LHCN-M2 (cell line): ENCODE measurements around the gene KCNT2. TPM values are rescaled to one million over a fixed set of nuclear protein-coding genes. Genes with fewer than 3 reads are reported as not detected.

ENCODE experiments used
- DNase-seq: peaks from one replicate; pipeline ENCODE4 v3.0.0-alpha.2; 2012; ENCODE audit warnings: low read depth
- total RNA-seq: library from RNA; depleted of rRNA; stranded (reverse); fragments of >200 nt; gene quantifications from 2 replicates; pipeline ENCODE4 v1.2.3, GENCODE V29; 2014

Gene KCNT2
- total RNA-seq, 1 experiment from 2014 or later, result 0.92 TPM

DNA sequence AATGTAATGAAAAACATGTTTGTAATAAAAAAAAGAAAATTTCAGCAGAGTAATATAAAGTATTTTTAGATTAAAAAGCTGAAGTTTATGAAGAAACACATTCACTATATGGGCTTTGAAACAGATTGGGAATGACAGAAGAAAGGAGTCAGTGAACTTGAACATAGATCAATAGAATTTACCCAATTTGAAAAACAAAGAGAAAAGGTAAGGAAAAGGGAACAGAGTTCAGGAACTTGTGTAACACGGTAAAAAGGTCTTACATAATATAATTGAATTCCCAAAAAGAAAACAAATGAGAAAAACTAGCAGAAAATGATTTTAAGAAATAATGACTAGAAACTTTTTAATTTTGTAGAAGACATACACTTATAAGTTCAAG lies 206.8 kb downstream of the KCNT2 start:
- DNase-seq, result no peak

DNA sequence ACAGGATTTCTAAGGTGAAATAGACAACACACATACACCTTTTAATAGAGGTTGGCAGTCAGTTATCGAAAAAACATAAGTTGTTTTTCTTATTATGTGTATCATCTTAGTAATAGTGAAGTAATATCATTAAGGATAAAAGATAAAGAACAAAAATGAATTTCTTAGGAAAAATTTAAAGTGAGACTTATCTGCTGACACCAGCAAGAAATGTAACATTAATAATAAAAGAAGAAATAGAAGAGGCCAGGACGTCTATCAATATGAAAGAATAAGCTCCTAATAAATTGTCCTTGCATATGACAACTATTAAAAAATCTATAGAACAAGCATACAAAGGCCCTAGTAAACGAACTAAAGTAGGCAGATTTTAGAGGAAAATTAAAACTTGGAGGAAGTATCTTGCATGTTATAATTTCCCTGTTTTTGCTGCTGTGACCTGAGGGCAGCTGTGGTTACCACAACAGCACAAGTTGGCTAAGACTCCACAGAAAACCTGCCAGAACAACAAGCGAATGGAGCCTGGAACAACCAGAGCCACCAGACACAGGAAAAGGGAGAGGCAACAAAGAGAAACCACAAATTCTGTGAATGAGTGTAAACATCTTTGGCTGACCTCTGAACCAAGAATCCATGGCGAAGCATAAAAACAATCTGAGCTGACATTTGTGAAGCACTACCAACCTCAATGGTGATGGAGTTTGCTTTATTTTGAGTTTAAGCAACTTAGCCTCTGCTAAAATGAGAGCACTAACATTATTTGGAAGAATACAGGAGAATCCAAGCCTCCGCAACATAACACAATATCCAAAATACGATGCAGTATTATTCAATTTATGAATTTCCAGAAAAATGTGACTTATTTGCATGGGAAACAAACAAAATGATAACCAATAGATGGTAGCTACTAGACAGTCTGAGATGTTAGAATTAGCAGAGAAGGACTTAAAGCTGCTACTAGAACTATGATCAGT lies 207.5 kb downstream of the KCNT2 start:
- DNase-seq, result peak; percentile 95

DNA sequence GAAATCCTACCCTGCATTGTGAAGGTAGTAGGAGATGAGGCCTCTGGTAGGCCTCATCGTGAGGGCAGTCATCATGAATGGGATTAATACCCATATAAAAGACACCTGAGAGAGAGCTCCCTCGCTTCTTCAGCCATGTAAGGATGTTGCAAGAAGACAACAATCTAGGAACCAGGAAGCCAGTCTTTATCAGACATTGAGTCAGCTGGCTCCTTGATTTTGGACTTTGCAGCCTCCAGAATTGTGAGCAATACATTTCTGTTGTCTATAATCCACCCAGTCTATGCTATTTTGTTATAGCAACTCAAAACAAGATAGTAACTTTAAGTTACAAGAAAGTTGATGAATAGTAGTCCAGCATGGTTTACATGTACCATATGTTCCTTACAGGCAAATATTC lies 208.5 kb downstream of the KCNT2 start:
- DNase-seq, result no peak

DNA sequence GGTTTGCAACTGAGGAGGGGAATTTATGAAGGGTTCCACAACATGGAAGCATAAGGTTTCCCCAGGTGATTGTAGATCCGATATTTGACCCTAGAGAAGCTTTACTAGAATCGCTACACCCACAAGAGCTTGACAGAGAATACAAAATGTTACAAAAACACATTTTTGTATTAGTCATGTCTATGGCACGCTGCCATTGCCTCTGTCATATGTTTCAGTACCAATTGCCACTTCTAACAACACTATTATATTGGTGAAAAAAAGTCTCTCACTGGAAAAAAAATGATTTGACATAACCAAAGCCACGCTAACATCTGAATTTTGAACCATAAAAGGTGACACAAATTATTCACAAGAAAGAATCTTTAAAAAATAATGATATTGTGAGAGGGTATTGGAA lies 214.5 kb downstream of the KCNT2 start:
- peak; percentile 86 for DNase-seq

DNA sequence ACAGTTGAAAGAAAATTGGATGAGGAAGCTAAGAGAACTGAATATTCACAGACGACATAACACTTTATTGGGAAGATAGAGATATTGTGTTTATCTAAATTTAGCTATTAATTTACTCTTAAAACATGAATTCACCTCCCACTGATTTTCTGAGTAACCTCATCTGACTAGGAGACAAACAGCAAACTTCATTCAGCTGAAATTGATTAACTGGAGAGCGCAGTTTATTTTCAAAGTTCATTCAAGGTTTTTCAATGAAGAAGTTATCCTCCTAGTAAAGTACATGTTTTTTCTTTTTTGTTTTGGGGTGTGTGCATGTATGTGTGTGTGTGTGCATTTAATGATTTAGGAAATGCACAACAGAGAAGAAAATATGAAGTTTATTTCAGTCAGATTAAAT lies 215.0 kb downstream of the KCNT2 start:
- no peak for DNase-seq

- peak; percentile 64 for DNase-seq
Measured at GRCh38 chr1:196387766-196388165, 220.5 kb downstream of the KCNT2 start.

DNA sequence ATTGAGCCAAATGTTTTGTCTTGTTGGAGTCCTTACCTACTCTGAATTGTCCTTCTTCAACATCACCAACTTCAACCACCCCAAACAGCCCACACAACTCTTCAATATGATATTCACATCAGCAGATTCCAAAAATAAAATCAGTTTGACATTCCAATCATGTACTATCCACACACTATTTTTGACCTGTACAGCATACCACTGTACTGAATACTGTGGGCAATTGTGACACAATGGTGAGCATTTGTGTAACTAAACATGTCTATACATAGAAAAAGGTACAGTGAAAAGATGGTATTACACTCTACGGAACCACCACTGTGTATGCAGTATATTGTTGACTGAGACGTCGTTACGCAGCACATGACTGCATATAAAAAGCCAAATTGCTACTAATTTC lies 223.1 kb downstream of the KCNT2 start:
- no peak for DNase-seq

GRCh38 chr1:196382383-196382782 lies 225.9 kb downstream of the KCNT2 start:
- no peak for DNase-seq

DNA sequence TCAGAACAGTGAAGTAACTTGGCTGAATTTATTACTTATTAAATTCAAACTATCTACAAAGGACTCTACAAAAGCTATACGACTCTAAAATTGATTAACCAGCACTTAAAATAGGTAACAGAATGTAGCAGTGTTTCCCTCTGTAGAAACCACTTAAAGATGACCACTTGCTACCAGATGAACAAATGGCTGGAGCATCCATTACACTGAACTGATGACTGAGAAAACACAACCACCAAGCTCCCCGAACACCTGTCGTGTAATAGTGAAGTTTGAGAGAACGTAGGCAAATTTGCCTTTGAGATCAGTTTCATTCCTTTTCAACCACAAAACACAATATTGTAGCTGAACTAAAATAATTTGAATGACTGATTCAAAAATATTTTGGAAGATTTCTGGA lies 226.7 kb downstream of the KCNT2 start:
- peak; percentile 51 for DNase-seq

GRCh38 chr1:196380316-196380715 lies 227.9 kb downstream of the KCNT2 start:
- DNase-seq, result no peak

- no peak for DNase-seq
Measured at GRCh38 chr1:196377811-196378210, 230.4 kb downstream of the KCNT2 start.

DNA sequence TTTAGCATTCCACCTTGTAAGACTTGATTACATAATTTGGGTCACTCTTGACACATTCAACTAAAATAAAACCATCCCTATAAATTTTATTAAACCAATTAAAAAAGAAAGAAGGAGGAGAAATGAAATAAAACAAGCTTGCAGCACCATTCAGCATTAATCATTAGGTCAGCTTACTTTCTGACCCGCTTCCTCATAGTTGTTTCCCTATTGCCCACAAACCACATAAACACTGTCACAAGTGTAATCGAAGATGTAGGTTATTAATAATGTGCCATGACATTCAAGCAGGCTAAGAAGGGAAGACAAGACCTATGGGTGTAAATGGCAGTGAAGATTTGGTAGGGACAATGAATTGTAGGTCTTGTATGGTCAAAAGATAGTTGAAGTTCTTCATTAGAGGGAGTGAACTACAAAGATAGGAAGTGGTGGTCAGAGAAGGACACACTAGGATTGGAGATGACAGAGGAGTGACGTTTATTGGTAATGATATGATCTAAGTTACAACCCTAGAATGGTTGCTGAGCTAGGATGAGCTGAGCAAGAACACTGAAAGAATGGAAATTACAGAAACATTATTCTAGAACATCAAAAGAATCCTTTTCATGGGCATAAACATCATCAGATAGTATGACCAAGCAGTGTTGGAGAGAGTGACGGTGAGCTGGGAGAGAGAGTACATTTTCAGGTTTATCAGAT lies 231.5 kb downstream of the KCNT2 start:
- DNase-seq, result no peak

GRCh38 chr1:196373798-196374197 lies 234.4 kb downstream of the KCNT2 start:
- DNase-seq, result no peak

GRCh38 chr1:196372896-196373536 lies 235.2 kb downstream of the KCNT2 start:
- peak; percentile 32 for DNase-seq

GRCh38 chr1:196367838-196368237 lies 240.4 kb downstream of the KCNT2 start:
- no peak for DNase-seq

GRCh38 chr1:196366817-196367495 lies 241.3 kb downstream of the KCNT2 start:
- no peak for DNase-seq

- no peak for DNase-seq
Measured at GRCh38 chr1:196361112-196361714, 247.0 kb downstream of the KCNT2 start.

DNA sequence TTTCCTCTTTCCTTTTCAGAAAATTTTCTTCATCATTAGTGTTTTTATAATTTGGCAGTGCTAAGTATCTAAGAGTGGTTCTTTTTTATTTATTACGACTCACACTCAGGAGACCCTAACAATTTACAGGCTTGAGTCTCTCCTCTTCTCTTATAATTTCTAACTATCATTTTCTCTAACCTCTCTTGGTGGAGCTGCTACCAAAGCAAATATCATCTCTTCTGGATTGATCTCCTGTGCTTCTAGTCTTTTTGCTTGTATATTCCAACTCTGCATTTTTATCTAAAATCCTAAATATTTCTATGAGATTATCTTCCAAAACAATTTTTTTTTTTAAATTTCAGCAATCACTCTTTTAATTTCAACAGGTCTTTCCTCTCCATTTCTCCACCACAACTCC lies 250.3 kb downstream of the KCNT2 start:
- DNase-seq, result no peak

DNA sequence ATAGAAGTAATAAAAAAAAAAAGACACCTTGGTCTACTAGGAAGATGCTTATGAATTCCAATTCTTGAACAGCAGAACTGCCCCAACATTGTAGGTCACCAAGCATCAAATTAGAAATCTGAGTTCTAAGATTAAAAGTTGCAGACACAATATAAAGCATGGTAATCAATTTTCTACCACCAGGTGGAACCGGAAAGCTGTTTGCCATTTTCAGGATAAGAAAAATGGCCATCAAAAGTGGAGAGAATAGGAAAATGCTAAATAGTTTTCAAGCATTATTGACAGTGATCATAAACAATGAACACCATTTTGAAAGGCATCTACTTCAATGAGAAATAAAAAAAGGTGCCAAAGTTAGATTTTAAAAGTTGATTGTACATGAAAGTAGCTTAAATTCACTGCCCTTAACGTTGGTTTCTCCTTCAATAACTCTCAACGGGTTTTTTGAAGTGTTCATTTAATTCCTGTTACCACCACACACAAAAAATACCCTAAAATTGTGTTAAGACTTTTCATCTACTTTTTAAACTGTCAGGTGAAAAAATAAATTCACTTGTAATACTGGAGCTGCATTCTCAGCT lies 252.9 kb downstream of the KCNT2 start:
- peak; percentile 37 for DNase-seq

DNA sequence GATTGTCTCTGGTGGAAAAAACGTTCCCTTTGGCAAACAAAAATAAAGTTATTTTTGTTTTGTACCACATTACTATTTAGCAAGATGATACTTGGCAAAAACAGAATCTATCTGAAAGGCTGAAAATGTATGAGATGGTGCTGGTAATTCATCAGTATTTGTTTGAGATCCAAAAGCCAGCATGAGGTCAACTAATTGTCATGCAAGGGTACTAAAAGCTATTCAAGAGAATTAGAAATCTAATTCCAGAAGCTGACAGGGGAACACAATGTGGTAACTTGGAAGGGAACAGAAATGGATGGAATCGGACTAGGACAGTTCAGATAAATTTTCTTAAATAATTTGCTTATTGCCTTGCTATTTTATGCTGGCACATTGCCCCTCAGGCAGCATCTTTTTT lies 263.8 kb downstream of the KCNT2 start:
- no peak for DNase-seq

DNA sequence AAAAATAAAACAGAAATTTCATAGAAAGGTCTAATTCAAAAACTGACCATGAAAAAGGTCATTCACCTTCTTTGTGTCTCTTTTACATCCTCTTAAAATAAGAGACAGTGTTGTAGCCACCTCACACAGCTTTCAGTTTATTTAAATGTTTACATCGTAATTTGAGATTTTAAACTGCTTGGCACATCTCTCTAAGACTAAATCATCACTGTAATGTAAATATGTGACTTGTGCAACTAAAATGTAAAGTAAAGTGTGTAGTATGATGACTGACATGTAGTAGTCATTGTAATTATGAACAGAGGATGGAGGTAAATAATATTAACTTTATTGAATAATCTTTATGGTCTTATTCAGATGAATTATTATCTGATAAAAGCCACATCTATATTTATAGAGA lies 283.9 kb downstream of the KCNT2 start:
- no peak for DNase-seq
